Measurements from ENCODE around the gene SCUBE1.

DNA sequence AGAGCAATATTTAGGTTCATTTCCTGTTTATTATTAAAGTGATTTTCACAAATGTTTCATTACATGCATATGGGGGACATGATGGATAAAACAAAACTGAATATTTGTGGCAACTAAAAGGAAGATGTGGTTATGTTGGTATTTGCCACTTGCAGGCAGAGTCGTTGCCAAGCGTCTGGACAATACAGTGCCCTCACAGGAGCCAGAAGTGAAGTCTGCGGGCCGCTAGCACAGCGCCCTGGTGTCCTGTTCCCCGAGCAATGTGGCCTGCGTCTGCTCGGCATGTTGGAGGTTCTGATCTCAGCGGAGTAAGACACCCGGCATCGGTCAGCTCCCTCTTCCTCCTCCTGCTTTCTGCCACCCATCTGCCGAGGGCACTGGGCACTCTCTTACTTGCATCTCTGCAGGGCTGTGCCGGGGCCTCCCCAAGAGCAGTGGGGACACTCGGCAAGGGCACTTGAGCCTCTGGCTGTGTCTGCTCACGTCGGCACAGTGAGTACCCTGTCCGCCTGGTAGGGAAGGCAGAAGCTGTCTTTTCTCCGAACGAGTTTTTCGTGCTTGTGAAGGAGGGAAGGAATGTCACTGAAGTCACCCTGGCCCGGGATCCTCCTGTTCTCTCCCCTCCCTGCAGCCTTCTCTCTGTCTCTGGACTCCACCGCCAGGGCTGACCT lies 145.8 kb downstream of the SCUBE1 start:
- TF ChIP-seq, protein P1, sequence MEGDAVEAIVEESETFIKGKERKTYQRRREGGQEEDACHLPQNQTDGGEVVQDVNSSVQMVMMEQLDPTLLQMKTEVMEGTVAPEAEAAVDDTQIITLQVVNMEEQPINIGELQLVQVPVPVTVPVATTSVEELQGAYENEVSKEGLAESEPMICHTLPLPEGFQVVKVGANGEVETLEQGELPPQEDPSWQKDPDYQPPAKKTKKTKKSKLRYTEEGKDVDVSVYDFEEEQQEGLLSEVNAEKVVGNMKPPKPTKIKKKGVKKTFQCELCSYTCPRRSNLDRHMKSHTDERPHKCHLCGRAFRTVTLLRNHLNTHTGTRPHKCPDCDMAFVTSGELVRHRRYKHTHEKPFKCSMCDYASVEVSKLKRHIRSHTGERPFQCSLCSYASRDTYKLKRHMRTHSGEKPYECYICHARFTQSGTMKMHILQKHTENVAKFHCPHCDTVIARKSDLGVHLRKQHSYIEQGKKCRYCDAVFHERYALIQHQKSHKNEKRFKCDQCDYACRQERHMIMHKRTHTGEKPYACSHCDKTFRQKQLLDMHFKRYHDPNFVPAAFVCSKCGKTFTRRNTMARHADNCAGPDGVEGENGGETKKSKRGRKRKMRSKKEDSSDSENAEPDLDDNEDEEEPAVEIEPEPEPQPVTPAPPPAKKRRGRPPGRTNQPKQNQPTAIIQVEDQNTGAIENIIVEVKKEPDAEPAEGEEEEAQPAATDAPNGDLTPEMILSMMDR (conservative IDR thresholded peaks at IDR 0.05; ENCODE audit: low read depth, low read length), result no peak
- TF ChIP-seq, protein P2, sequence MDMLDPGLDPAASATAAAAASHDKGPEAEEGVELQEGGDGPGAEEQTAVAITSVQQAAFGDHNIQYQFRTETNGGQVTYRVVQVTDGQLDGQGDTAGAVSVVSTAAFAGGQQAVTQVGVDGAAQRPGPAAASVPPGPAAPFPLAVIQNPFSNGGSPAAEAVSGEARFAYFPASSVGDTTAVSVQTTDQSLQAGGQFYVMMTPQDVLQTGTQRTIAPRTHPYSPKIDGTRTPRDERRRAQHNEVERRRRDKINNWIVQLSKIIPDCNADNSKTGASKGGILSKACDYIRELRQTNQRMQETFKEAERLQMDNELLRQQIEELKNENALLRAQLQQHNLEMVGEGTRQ (IDR thresholded peaks at IDR 0.05; ENCODE audit: low read depth, low read length), result no peak

Data from IMR-90 (cell line).